Activated T-helper 1 cell treated with anti-CD3 and anti-CD28 coated beads, Interleukin-2, amount 50 U/mL, for 16 hours (primary cell): ENCODE data around the gene DIPK1C.

Source experiments
- DNase-seq, 2 donors: peaks; one replicate each; pipeline ENCODE4 v3.0.0-alpha.2; 2020; ENCODE audit warnings: low read depth in 1 of 2, low spot score in 1 of 2

The DIPK1C gene

DNA sequence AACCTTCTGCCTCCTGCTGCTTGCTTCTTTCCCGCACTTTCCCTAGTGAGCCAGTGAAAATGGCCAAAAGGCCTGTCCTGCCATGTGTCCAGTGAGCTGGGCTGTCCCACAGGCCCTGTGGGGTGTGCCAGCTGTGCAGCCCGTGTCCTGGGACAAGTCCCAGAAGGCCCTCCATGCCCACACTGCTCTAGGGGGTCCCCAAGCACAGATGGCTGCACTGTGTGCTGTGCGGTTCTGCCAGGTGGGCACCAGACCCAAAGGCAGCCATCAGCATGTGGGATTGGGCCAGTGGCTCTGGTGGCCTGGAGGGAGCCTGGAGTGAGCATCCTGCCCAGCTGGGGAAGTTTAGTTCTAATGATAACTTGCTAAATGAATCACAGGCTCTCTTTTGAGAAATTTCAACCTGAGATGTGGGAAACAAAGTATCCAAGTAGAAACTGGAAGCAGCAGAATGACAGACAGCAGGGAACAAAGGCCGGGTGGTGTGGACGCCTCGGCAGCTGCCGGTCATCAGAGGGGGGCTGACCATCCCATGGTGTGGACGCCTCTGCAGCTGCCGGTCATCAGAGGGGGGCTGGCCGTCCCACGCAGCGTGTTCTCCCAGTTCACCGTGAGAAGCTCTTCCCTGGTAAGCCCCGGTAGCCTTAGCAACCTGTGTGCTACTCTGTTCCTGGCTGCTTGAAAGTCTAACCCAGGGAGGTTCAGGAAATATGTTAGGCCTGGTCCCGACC is 29.2 kb upstream of the DIPK1C start:
- DNase-seq: no peak

DNA sequence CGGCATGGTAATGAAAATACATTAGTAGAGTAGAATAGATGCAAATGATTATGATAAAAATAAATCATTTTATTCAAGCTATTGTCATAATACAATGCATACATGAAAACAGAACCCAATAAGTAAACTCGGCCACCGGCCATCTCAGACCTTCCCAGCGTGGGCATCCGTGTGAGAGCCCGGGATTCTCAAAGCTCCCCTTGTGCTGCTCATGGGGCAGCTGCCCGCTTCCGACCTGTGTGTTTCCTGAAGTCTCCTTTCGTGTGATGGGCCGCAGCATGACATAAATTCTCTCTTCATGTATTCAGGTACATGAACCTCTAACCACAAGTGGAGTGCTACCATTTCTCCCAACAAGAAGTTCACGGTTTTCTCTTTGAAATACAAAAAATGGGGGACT is 25.6 kb upstream of the DIPK1C start:
- DNase-seq: no peak

DNA sequence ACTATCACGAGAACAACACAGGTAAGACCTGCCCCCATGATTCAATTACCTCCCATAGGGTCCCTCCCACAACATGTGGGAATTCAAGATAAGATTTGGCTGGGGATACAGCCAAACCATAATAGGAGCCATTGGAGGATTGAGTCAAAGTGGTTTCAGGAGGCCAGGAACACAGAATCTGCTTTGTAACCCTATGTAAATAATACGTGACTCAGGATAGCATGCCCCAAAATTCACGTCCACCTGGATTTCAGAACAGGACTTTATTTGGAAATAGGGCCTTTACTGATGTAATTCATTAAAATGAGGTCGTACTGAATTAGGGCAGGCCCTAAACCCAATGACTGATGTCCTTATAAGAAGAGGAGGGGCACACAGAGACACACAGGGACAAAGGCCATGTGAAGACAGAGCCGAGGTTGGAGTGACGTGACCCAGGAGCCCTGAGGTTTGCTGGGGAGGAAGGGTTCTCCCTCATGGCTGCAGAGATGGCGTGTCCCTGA is 23.1 kb upstream of the DIPK1C start:
- DNase-seq: no peak

DNA sequence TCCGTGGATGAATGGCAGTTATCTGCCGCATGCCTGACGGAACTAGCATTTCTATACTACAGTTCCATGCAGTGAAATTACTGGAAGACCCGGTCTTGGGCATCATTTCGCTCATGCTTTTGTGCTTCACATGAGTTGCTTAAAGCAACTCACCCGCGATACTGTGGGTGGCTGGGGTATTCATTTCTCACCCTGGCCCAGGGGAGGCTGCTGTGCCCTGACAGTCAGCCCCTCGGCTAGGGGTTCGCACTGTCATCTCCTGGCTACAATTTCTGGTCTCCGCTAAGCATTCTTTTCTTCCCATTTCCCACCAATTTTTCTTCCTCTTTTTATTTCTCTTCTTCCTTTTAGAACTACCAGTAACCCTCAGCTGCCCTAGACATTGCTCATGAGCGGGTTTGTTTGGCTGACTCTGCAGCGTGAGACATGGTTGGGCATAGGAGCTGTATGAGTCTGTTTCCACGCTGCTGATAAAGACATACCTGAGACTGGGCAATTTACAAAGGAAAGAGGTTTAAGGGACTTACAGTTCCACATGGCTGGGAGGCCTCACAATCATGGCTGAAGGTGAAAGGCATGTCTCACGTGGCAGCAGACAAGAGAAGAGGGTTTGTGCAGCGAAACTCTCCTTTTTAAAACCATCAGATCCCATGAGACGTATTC is 22.5 kb upstream of the DIPK1C start:
- no peak for DNase-seq

DNA sequence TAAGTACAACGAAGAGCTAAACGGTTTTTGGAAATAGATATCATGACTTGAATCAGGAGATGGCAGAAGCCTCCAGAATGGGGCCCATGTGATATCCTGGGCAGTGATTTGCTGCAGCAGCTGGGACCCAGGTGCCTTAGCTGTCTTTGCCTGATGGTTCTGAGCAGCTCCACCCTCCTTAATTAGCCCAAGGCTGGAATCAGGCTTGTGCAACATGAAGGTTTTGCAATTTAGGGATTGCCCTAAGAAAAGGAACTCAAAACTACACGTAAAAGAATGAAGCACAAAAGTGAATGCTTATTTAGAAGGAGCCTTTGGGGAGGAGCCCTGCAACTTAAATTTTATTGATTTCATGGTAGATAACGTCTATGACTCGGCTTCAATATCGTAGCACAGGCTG is 21.8 kb upstream of the DIPK1C start:
- no peak for DNase-seq

DNA sequence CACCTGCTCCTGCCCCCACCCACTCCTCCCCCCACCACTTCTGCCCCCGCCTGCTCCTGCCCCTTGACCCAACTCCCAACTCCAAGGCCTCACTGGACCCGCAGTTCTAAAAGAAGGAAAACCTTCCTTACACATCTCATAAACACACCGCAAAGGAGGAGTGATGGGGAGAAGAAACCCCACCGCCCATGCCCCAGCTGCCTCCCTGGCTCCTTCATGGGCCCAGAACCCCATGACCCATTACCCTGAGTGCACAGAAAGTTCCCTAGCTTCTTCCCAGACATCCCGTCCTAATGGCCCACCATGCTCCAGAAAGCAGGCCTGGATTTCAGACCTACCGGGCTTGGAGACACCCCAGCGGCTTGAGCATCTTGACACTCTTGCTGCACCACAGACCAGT is 21.2 kb upstream of the DIPK1C start:
- no peak for DNase-seq

DNA sequence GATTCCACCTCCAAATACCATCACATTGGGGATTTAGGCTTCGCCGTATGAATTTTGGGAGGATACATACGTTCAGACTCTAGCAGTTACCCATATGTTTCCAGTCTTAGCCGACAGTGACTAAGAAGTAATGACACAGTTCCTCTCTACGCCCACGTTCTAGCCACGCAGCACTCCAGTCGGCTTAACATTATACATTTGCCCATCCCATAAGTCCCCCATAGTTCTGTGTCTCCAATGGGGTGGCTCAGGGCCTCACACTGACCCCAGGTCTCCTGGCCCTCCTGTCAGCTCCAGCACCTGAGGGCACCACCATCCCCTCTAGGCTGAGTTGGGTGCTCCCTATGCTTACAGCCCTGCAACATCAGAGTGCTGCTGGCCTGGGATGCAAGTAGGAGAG is 20.7 kb upstream of the DIPK1C start:
- DNase-seq: no peak

DNA sequence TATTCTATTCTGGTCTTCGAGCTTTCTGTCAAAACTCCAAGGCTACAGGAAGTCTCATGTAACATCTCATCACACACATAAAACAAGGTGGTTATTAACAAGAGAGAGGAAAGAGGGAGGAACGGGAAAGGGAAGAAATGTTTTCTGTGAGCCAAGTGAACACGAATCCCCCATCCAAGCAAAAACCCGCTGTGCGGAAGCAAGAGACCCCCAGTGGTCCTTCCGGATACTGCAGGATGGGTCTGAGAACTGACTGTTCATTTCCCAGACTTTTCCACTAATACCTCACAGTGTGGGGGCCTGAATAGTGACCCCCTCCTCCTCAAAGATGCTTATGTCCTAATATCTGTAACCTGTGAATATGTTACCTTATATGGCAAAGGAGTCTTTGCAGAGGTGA is 19.0 kb upstream of the DIPK1C start:
- no peak for DNase-seq

DNA sequence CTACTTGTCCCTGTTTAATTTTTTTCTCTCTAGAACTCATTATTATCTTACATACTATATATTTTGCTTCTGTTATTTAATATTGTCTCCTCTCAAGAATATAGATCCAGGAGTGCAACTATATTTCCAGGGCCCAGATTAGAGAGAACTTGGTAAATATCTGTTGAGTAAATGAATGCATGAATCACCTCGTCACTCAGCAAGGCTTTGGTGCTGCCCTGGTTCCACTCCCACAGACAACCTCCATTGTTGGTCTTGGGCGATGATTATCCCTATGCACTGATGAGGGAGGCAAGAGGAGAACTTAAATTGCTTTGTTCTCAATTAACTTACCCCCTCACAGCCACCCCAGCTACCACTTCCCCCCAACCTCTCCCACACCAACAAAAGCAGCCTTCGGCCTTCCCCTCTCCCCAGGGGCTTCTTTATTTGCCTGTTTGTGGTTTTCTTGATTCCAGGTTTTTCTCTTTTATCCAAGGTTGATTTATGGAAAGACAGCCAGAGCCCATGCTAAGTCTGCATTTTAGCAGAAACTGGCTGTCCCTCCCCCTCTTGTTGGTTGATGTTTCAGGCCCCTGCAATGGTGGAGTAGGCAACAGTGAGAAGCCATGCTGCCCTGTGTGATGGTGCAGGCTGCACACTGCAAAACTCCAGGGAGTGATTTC is 17.0 kb upstream of the DIPK1C start:
- no peak for DNase-seq

DNA sequence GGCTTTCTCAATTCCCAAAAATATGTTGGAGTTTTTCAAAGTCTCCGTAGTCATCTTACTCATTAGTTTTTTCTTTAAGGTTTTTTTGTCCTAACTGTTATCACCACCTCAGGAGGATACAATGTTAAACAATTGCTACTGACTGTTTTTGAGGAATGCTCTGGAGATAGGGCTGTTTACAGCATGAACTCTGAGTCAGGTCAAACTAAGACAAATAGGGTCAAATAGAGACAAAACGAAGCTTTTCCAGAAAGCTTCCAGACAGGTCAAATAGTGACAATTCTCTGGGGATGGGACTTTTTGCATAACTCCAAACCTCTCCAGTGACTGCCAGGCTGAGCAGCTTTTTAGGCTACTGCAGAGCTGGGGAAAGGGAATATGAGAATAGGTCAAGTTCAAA is 15.2 kb upstream of the DIPK1C start:
- no peak for DNase-seq

DNA sequence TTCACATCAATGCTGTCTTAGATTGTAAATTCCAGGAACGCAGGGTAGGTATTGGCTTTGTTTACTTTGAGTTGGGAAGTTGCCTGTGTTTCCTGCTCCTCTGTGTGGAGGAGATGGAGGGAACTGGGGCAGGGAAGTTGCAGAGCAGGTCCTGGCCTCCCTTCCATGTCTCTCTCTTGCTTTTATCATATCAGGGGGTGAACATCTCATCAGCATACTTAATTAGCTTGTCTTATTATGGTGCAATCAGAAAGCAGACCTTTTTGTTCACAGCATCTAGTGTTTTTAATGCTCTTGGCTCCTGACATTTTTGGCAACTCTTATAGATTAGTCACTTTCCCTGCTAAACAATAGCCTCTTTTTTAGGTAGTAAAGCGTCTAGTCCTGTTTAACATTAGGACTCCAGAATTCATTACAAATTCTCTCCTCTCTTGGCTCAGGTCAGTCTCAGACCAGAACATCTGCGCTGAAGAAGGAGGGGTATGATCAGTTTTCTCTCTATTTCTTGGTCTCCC is 11.5 kb upstream of the DIPK1C start:
- no peak for DNase-seq

DNA sequence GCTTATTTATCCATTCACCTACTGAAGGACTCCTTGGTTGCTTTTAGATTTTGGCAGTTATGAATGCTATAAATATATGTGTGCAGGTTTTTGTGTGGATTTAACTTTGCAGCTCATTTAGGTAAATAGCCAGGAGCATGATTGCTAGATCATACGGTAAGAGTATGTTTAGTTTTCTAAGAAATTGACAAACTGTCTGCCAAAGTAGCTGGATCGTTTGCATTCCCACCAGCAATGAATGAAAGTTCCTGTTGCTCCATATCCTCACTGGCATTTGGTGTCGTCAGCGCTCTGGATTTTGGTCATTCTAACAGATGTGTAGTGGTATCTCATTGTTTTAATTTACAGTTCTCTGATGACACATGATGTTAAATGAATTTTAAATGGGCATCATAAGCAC is 8.7 kb upstream of the DIPK1C start:
- DNase-seq: no peak

DNA sequence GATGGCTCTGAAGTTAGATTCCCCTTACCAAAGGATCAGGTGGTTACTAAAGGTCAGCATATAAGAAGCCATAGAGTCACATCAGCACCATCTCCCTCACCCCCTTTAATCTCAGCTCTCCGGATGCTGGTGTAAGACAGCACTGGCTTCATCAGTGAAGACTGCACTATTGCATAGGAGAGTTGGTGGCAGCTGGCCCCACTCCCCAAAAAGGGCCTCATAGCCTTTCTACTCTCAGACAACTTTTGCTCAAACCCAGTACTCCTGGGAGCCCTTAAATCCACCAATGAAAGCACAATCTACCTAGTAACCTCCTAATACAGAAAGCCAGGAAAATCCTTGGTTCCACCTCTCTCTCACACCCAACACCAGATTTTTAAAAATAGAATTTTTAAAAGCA is 6.9 kb upstream of the DIPK1C start:
- no peak for DNase-seq

DNA sequence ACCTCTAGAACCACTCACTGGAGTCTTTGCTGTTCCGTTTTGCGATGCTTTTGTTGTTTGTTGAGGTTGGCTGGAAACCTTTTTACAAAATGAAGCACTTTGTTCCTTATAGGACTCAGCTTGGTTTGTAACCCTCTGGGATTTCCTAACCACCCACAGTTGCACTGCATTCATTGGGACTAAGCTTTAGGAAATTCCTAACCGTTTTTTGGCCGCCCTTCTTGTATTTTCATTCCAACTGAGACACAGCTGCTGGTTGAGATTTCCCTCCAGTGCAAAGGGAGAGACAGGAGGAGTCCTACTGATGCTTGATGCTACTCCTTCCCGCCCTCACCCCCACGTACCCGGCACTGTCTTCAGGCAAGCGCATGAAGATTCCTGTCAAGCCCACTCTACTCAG is 6.1 kb upstream of the DIPK1C start:
- no peak for DNase-seq

DNA sequence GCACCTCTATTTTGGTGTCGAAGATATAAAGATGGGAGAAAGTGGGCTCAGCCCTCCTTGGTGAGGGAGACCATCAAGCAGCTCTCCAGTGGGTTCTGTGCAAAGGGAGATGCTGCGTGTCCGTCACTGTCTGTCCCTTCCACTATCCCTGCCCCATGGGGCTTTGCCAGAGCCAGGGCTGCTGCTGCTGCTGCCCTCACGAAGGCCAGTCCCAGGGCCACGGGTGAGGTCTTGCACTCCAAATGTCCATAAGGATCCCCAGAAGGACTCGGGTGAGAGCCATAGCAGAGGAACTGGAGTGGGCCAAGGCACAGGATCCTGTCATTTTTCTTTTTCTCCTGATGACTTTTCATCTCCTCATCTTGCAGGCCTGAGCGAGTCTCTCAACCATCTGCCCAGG is 3.7 kb upstream of the DIPK1C start:
- no peak for DNase-seq

DNA sequence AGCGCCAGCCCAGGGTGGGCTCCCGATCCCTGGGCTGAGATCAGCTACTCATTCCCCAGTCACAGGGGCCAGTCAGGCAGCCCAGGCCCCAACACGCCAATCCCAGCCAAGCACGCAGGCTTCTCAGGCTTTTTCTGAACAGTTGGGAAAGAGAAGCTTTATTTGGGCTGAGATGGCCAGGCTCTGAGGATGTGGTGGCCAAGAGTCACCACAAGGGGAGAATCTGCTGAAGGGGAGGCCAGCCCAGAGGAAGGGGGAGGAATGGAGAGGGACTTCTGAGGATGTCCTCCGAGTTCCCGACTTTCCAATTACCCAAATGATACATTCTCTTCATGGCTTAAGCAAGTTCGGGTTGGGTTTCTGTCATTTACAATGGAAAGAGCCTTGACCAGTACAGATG is 2.8 kb upstream of the DIPK1C start:
- no peak for DNase-seq

DNA sequence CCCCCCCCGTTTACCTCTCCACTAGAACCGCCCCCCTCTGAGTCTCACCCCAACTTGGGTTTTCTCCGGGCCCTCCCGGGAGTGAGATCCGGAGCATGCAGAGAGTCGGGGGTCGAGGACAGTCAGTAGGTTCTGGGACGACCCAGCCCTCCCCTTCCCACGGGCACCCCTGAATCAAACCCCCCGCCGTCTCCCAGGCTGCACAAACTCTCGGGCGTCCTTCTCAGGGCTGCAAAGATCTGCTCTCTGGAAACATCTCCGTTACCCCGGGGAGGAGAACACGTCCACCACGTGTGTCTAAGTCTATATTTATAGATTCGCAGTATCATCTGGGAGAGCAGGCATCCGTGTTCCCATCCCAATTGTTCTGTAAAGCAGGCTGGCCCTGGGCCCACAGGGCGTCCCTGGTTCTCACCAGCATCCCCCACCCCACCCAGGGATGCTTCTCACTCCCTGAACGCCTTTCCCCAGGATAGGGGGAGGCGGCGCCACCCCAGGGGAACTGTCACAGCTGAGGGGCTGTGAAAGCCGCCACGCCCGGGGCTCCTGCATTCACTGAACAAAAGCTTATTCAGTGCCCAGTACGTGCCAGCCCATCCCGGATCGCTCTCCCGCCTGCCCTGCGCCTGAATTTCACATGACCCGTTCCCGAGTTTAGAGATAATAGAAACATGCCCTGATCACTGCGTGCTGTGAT is 765 bp upstream of the DIPK1C start:
- DNase-seq: no peak

DNA sequence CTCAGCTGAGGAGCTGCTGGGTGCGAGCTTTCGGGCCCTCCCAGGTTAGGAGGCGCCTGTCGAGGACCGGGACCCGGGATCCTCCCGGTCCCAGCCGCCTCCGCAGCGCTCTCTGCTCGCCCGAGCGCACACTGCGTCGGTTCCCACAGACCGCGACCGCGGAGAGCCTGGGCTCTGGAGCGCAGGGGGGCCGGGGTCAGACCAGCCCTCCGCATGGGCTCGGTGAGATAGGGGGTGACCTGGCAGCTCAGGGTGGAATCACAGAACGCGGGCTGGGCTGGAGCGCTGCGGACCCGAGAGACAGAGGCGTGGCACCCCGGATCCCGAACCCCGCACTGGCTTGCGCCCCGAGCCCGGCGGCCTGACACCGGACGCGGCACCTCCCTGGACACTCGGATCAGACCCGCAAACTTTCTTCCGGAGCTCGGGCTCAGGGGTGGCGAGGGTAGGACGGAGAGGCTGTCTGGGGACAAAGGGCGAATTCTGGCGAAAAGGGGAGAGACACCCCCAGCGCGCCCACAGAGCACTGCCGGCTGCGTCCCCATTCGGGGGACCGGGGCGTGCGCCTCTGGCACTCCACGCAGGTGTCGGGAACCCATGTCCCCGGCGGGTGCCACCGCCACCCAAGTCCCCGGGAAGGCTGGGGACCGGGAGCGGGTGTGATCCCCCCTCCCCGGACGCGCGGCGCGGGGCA is 612 bp downstream of the DIPK1C start:
- no peak for DNase-seq

DNA sequence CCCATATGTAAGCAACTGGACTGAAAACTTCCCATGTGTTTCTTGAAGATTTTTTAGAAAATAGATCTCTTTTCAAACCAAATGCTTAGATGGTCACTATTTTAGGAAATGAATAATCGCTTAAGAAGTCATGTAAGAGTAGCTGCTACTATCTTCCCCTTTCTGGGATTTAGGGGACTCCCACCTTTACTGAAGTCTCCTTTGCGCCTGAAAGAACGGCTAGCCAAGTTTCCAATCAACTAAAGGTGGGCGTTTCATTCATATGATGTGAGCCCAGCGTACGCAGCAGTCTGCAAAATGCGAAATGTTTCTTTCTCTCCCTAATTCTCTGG is 1.1 kb downstream of the DIPK1C start:
- no peak for DNase-seq

DNA sequence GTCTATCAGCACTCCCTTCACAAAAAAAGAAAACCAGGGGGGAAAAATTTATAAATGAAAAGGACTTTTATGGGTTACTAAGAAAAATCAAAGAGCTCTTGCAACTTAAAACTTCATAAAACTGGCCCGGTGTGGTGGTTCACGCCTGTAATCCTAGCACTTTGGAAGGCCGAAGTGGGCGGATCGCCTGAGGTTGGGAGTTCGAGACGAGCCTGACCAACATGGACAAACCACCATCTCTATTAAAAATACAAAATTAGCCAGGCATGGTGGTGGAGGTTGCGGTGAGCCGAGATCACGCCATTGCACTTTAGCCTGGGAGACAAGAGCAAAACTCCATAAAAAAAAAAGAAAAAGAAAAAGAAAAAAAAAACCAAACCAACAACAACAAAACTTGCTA is 1.7 kb downstream of the DIPK1C start:
- DNase-seq: no peak

DNA sequence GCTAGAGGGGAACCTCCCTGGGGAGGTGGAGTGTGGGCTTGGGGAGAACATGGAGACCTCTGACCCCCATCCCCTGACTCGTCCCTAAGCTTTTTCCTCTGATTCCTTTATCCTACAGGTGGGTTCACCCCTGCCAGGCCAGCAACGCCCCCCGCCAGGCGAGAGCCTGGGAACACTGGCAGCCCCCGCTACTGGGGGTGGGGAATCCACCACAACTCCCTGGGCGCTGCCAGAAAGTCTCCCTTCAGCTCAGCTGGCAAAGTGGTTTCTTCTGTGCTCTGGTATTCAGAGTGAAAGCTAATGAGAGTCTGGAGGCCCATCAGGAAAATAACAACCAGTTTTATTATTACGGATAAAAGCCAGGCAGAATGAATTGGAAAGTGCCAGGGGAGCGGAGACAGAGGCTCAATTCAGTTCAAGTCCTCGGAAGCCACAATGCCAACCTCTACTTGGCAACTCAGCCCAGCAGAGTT is 2.8 kb downstream of the DIPK1C start:
- no peak for DNase-seq
